ENCODE measurements around the gene CYB561. TPM values are rescaled to one million over a fixed set of nuclear protein-coding genes. Genes with fewer than 3 reads are reported as not detected.

CYB561 gene
- total RNA-seq, 1 experiment from 2014 or later, result not detected

GRCh38 chr17:63483038-63483437, 36.9 kb upstream of the CYB561 start:
- no peaks in the 10 kb centered on the region for H3K36me3 ChIP-seq
- H3K27ac ChIP-seq, result no peak overlapping the region
- no peak overlapping the region for H3K4me3 ChIP-seq
- H3K9me3 ChIP-seq (replicated peaks), result no peaks in the 10 kb centered on the region
- DNase-seq, result no peak
- no peaks in the 10 kb centered on the region for H3K4me1 ChIP-seq
- H3K27me3 ChIP-seq, result no peaks in the 10 kb centered on the region

GRCh38 chr17:63482509-63482908, 36.4 kb upstream of the CYB561 start:
- Histone ChIP-seq H3K36me3 (no peaks in the 10 kb centered on the region), H3K4me3 (no peak overlapping the region), H3K27ac (no peak overlapping the region), H3K4me1 (no peaks in the 10 kb centered on the region), H3K9me3 (replicated peaks) (no peaks in the 10 kb centered on the region), H3K27me3 (no peaks in the 10 kb centered on the region)
- no peak for DNase-seq

- H3K4me1 ChIP-seq, result no peaks in the 10 kb centered on the region
- no peak overlapping the region for H3K4me3 ChIP-seq
- no peak for DNase-seq
- no peaks in the 10 kb centered on the region for H3K9me3 ChIP-seq (replicated peaks)
- no peaks in the 10 kb centered on the region for H3K27me3 ChIP-seq
- no peak overlapping the region for H3K27ac ChIP-seq
- H3K36me3 ChIP-seq, result no peaks in the 10 kb centered on the region
These were observed 35.4 kb upstream of the CYB561 start for GRCh38 chr17:63481488-63481870.

DNA sequence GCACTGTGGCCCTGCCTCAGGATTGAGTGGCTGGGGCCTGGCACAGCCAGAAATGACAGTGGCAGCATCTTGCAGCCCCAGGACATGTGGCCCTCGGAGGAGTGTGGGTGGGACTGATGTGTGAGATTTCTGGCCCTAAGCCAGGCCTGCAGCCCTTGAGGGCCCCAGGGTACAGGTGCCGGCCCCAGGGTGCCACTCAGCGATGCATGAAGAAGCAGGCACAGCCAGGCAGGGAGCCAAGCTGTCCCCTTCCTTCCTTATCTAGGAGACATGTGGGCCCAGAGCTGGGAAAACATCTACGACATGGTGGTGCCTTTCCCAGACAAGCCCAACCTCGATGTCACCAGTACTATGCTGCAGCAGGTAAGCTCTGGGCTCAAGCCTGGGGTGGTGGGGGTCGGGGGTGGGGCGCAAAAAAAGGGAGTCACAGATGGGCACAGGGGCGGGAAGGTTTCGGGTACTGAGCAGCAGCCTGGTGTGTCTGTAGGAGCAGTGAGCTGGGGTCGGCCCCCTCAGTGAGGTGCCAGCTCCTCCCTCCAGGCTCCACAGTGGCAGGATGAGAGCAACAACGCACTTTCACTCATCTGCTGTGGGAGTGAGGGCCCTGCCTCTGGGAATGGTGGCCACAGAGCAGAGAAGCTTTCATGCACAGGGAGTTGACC, 34.9 kb upstream of the CYB561 start:
- Histone ChIP-seq H3K9me3 (replicated peaks) (no peaks in the 10 kb centered on the region), H3K36me3 (no peaks in the 10 kb centered on the region), H3K27ac (no peak overlapping the region), H3K4me1 (0 out of 2 replicates have a peak, but pooled peaks cover under 1% of the 10 kb centered on the region), H3K4me3 (no peak overlapping the region), H3K27me3 (no peaks in the 10 kb centered on the region)
- DNase-seq, result no peak

DNA sequence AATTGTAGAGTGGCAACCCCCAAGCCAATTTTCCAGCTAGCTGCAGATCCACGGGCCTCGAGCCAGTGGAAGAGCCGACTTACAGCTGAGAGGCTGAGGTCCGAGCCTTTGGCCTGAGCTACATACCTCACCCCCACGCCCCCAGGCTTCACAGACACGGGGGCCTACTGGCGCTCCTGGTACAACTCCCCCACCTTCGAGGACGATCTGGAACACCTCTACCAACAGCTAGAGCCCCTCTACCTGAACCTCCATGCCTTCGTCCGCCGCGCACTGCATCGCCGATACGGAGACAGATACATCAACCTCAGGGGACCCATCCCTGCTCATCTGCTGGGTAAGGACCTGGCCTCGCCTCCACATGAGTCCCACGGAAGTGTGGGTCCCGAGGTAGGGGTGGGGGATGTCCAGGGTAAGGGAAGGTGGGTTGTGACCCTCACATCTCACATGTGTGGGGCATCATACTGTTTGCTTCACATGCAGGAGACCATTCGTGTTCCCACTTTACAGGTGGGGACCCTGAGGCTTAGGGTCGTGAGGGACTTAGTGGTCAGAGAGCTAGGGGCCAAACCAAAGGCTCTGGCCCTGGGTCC, 34.2 kb upstream of the CYB561 start:
- no peak overlapping the region for H3K4me3 ChIP-seq
- DNase-seq, result no peak
- no peaks in the 10 kb centered on the region for H3K36me3 ChIP-seq
- H3K27me3 ChIP-seq, result no peaks in the 10 kb centered on the region
- 0 out of 2 replicates have a peak, but pooled peaks cover 2% of the 10 kb centered on the region for H3K4me1 ChIP-seq
- H3K27ac ChIP-seq, result no peak overlapping the region
- H3K9me3 ChIP-seq (replicated peaks), result no peaks in the 10 kb centered on the region

DNA sequence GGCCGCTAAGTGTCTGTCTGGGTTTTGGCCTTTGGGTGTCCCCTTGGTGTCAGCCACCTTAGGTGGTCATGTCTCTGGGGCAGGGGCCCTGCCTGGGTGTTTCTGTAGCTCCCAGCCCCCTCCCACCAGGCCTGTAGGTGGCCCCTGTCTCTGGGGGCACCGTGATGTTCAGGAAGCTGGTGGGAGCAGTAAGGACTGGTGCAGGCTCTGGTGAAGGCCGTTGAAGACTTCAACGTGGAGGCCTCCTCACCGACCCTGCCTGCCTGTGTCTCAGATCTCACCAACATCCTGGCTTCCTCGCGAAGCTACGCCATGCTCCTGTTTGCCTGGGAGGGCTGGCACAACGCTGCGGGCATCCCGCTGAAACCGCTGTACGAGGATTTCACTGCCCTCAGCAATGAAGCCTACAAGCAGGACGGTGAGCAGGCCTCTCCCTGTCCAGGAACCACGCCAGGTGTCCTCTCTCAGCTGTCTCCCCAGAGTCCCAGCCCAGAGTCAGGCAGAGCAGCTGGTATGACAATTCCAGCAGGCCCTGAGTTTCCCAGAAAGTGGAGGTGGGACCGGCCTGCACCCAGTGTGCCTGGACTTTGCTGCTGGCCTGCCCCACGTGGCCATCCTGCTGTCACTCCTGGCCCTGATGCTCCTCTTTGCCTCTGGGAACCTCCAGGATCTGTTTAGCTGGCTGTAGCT, 33.5 kb upstream of the CYB561 start:
- Histone ChIP-seq H3K4me1 (0 out of 2 replicates have a peak, but pooled peaks cover 2% of the 10 kb centered on the region), H3K9me3 (replicated peaks) (no peaks in the 10 kb centered on the region), H3K36me3 (no peaks in the 10 kb centered on the region), H3K27ac (no peak overlapping the region), H3K27me3 (no peaks in the 10 kb centered on the region), H3K4me3 (no peak overlapping the region)
- DNase-seq, result no peak

- Histone ChIP-seq H3K9me3 (replicated peaks) (no peaks in the 10 kb centered on the region), H3K4me1 (0 out of 2 replicates have a peak, but pooled peaks cover 2% of the 10 kb centered on the region), H3K27ac (no peak overlapping the region), H3K36me3 (no peaks in the 10 kb centered on the region), H3K27me3 (no peaks in the 10 kb centered on the region), H3K4me3 (no peak overlapping the region)
- DNase-seq, result peak; percentile 75 to 78
These were observed 32.8 kb upstream of the CYB561 start for GRCh38 chr17:63478814-63479494.

DNA sequence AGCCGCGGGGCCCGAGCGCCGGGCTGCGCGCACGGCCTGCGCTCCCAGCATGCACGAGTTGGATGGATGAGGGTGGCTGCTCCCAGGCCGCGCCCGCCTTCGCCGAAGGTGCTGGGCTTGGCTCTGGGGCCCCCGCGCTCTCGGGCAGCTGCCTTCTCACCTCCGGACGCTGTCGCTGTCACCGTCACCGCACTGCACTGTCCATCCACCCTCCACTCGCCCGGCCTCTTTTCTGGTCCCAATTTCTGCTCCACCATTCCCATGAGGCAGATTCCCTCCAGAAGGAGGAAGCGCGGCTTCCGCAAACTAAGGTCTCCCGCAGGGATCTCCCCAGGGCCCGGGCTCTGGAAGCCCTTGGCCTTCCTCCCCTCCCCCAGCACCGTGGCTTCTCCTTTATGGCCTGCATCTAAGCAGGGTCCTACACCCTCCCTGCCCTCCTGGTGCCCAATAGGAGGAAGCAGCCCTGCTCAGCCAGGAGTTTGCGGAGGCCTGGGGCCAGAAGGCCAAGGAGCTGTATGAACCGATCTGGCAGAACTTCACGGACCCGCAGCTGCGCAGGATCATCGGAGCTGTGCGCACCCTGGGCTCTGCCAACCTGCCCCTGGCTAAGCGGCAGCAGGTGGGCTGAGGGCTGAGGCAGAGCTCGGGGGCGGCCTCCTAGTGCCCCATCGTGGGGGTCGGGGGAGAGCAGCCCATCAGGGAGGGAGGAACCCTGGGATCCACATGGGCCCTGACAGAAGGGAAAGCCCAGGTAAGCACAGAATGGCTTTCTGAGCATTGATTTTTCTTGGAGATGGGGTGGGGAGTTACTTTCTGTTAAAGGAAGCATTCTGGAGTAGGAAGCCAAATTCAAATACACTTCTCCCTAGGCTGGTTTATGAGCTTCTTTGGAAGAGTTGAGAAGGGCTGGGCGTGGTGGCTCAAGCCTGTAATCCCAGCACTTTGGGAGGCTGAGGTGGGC, 31.7 kb upstream of the CYB561 start:
- Histone ChIP-seq H3K4me1 (0 out of 2 replicates have a peak, but pooled peaks cover 2% of the 10 kb centered on the region), H3K36me3 (no peaks in the 10 kb centered on the region), H3K9me3 (replicated peaks) (no peaks in the 10 kb centered on the region), H3K4me3 (peak overlapping the region; percentile 61), H3K27me3 (no peaks in the 10 kb centered on the region), H3K27ac (peak overlapping the region; percentile 42)
- peak; percentile 28 to 48 for DNase-seq

DNA sequence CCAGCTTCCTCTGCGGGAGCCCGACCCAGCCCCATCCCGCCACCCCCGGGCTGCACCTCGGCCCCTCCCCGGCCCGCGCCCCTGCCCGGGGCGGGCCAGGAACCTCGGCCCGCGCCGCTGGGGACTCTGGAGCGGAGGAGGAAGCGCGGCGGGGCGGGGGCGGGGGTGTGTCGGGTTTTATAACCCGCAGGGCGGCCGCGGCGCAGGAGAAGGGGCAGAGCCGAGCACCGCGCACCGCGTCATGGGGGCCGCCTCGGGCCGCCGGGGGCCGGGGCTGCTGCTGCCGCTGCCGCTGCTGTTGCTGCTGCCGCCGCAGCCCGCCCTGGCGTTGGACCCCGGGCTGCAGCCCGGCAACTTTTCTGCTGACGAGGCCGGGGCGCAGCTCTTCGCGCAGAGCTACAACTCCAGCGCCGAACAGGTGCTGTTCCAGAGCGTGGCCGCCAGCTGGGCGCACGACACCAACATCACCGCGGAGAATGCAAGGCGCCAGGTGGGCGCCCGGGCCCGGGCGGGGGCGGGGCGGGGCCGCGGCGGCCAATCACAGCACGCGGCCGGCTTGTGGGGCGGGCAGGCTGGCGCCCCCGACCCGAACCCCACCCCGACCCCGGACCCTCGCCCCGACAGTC, 30.9 kb upstream of the CYB561 start, which contains the start of gene ACE:
ACE (plus strand) TSS at position 208 of the 626 bp plus-strand sequence; CDS start at position 242, 34 bp downstream.
- Histone ChIP-seq H3K4me3 (peak within 1 kb of the TSS; percentile 61), H3K36me3 (no peaks in the 10 kb centered on the region), H3K27me3 (no peaks in the 10 kb centered on the region), H3K4me1 (0 out of 2 replicates have a peak, but pooled peaks cover 2% of the 10 kb centered on the region), H3K9me3 (replicated peaks) (no peaks in the 10 kb centered on the region), H3K27ac (peak within 1 kb of the TSS; percentile 42)
- peak; percentile 72 to 75 for DNase-seq

GRCh38 chr17:63476459-63476853, 30.4 kb upstream of the CYB561 start:
- Histone ChIP-seq H3K36me3 (no peaks in the 10 kb centered on the region), H3K27me3 (no peaks in the 10 kb centered on the region), H3K27ac (no peak overlapping the region; the same call in 1 of the 2 replicates), H3K4me1 (0 out of 2 replicates have a peak, but pooled peaks cover 2% of the 10 kb centered on the region), H3K9me3 (replicated peaks) (no peaks in the 10 kb centered on the region), H3K4me3 (peak overlapping the region; percentile 61)
- DNase-seq, result peak; percentile 47 to 53

- no peaks in the 10 kb centered on the region for H3K9me3 ChIP-seq (replicated peaks)
- peak overlapping the region; percentile 61 for H3K4me3 ChIP-seq
- 0 out of 2 replicates have a peak, but pooled peaks cover 2% of the 10 kb centered on the region for H3K4me1 ChIP-seq
- H3K36me3 ChIP-seq, result no peaks in the 10 kb centered on the region
- H3K27me3 ChIP-seq, result no peaks in the 10 kb centered on the region
- no peak overlapping the region for H3K27ac ChIP-seq
- DNase-seq, result no peak
These were observed 29.6 kb upstream of the CYB561 start for GRCh38 chr17:63475491-63476412.

- Histone ChIP-seq H3K36me3 (no peaks in the 10 kb centered on the region), H3K4me1 (0 out of 2 replicates have a peak, but pooled peaks cover 2% of the 10 kb centered on the region), H3K27ac (no peak overlapping the region), H3K4me3 (no peak overlapping the region), H3K27me3 (no peaks in the 10 kb centered on the region), H3K9me3 (replicated peaks) (no peaks in the 10 kb centered on the region)
- no peak for DNase-seq
These were observed 28.7 kb upstream of the CYB561 start for GRCh38 chr17:63474586-63475460.

Measured in SJCRH30 (cell line).